ENCODE results near the gene FAM237A. TPM values are rescaled to one million over a fixed set of nuclear protein-coding genes. Genes with fewer than 3 reads are reported as not detected.

The FAM237A gene
- total and polyA plus RNA-seq, 9 of the 15 experiments (the other 6 are each of a cell fraction or from before 2014, with no cell fraction given), result not detected

DNA sequence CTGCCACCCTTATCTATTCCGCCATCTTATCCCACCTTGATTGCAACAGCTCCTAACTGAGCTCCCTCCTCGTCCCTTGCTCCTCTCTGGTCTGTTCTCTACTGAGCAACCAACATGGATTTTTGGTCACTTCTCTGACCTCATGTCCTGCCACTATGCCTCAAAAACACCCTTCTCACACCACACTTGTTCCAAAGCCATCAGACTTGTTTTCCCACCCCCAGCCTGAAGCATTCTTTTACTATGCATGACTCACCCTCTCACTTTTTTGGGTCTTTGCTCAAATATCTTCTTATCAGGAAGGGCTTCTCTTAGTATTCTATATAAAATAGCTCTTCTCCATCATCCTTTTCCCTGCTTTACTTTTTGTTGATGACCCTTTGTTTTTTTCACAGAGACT, 2.7 kb upstream of the FAM237A start (continued):
- no peak for TF ChIP-seq ZBTB26 (CRISPR knock-in tag; IDR thresholded peaks at IDR 0.05)
- no peak for TF ChIP-seq CBX8 (IDR thresholded peaks at IDR 0.05; ENCODE audit: borderline replicate concordance, extremely low read depth, low read depth, low read length, poor library complexity, severe bottlenecking)
- no peak for TF ChIP-seq CC2D1A (IDR thresholded peaks at IDR 0.05)
- TF ChIP-seq ZNF23 (CRISPR knock-in tag; IDR thresholded peaks at IDR 0.05), result no peak

- TF ChIP-seq, protein P1, sequence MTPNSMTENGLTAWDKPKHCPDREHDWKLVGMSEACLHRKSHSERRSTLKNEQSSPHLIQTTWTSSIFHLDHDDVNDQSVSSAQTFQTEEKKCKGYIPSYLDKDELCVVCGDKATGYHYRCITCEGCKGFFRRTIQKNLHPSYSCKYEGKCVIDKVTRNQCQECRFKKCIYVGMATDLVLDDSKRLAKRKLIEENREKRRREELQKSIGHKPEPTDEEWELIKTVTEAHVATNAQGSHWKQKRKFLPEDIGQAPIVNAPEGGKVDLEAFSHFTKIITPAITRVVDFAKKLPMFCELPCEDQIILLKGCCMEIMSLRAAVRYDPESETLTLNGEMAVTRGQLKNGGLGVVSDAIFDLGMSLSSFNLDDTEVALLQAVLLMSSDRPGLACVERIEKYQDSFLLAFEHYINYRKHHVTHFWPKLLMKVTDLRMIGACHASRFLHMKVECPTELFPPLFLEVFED (CRISPR knock-in tag; conservative IDR thresholded peaks at IDR 0.05), result no peak
- TF ChIP-seq SMARCB1 (IDR thresholded peaks at IDR 0.05; ENCODE audit: insufficient read length, low read depth), result no peak
- TF ChIP-seq SMARCA5 (IDR thresholded peaks at IDR 0.05), result no peak
- no peak for TF ChIP-seq SMAD2 (IDR thresholded peaks at IDR 0.05; ENCODE audit: low read depth, low read length)
- no peak for TF ChIP-seq CHD2 (IDR thresholded peaks at IDR 0.05; ENCODE audit: low read depth, low read length)
- no peak for TF ChIP-seq SMC3 (conservative IDR thresholded peaks at IDR 0.05; ENCODE audit: insufficient read depth, low read depth, low read length)
- TF ChIP-seq CTBP1 (IDR thresholded peaks at IDR 0.05; ENCODE audit: borderline replicate concordance), result no peak
- TF ChIP-seq TFE3 (CRISPR knock-in tag; IDR thresholded peaks at IDR 0.05), result no peak
- Histone ChIP-seq H3K4me3 (no peak overlapping the region), H3K4me2 (ENCODE audit: insufficient read depth, low read length) (no peak overlapping the region), H3K27me3 (ENCODE audit: control insufficient read depth in 2 of 2, insufficient read depth in 2 of 2, low read length in 2 of 2) (peaks cover 0 to 12% of the 10 kb centered on the region in 2 experiments; a peak in 2 of 5 replicates), H3K4me1 (replicated peaks in 1 of 2; ENCODE audit: control insufficient read depth in 2 of 2, insufficient read depth in 2 of 2, low read length in 2 of 2) (peaks cover 0 to 3% of the 10 kb centered on the region in 2 experiments; a peak in 1 of 5 replicates), H3K9ac (ENCODE audit: insufficient read depth in 1 of 2, low read depth in 2 of 2, low read length in 2 of 2) (no peak overlapping the region), H3K9me1 (ENCODE audit: control insufficient read depth, insufficient read depth, low read length) (no peaks in the 10 kb centered on the region), H4K20me1 (replicated peaks; ENCODE audit: control insufficient read depth, insufficient read depth, low read length) (no peaks in the 10 kb centered on the region), H3K9me3 (replicated peaks; ENCODE audit: control insufficient read depth, insufficient read depth, low read depth, low read length) (no peaks in the 10 kb centered on the region), H3K27ac (ENCODE audit: extremely low read depth, low read depth, low read length) (no peak overlapping the region), H3K79me2 (ENCODE audit: control insufficient read depth, insufficient read depth, low read length) (no peaks in the 10 kb centered on the region), H2AFZ (ENCODE audit: low read depth, low read length) (no peak overlapping the region), H3K36me3 (ENCODE audit: control insufficient read depth, insufficient read depth, low read length) (no peaks in the 10 kb centered on the region)
- ATAC-seq (no peak), DNase-seq (ENCODE audit: extremely low read depth in 1 of 4, low spot score in 3 of 4) (no peak), FAIRE-seq (no peak)
- no TSS peak for BruUV-seq (replicated peaks)
- ChIA-PET POLR2A (interaction anchor here (0.6 kb wide), 1 partner anchor 140 kb away, joined by 3 read pairs; no protein-coding TSS in a partner anchor), CTCF (ENCODE audit: low intra/inter-chr PET ratio) (no interaction called here)
- in situ Hi-C loops (cut with MboI), result no loop called here
- intact Hi-C loops (cut with micrococcal nuclease), result no loop called here
- 0% methylated on average over 2 of the region's 3 CpGs for WGBS (ENCODE audit: insufficient coverage, low coverage, missing lambda C conversion rate)
Measured at GRCh38 chr2:206641226-206641625, 1.1 kb upstream of the FAM237A start.
